H1 (cell line): Measurements from ENCODE around the gene ZNF423. TPM values are rescaled to one million over a fixed set of nuclear protein-coding genes. Genes with fewer than 3 reads are reported as not detected.

ENCODE experiments used
- BRCA1 ChIP-seq: IDR thresholded peaks from 2 replicates; pipeline ENCODE4 v1.6.1; 2012; ENCODE audit warnings: low read depth, low read length, improper control_type of control experiment
- HDAC2 ChIP-seq, 2 experiments: fragments of 300-600 bp in 1 of 2; sonication (generic) in 1 of 2; IDR thresholded peaks; 2 replicates each; pipeline ENCODE4 v1.6.1; 2011 to 2012; ENCODE audit warnings: low read depth in 2 of 2, low read length in 2 of 2, mild to moderate bottlenecking in 2 of 2, moderate library complexity in 2 of 2, borderline replicate concordance in 1 of 2, inconsistent platforms in 1 of 2
- POU5F1 ChIP-seq: IDR thresholded peaks from 2 replicates; pipeline ENCODE4 v1.6.1; 2011; ENCODE audit warnings: low read depth, mild to moderate bottlenecking, low read length, moderate library complexity
- RAD21 ChIP-seq, 2 experiments: IDR thresholded peaks in 1 of 2; conservative IDR thresholded peaks in 1 of 2; 2 replicates each; pipeline ENCODE4 v1.6.1; 2011; ENCODE audit warnings: low read depth in 2 of 2, low read length in 2 of 2, improper control_type of control experiment in 1 of 2, inconsistent platforms in 1 of 2, mild to moderate bottlenecking in 1 of 2, moderate library complexity in 1 of 2
- SAP30 ChIP-seq: fragments of 300-600 bp; sonication (generic); IDR thresholded peaks from 2 replicates; pipeline ENCODE4 v1.7.1; 2012; ENCODE audit warnings: low read length, moderate library complexity, mild to moderate bottlenecking, inconsistent platforms; ENCODE audit not compliant: insufficient read depth, insufficient replicate concordance
- SIRT6 ChIP-seq: IDR thresholded peaks from one replicate; pipeline ENCODE4 v1.7.1; 2012; ENCODE audit warnings: low read length, inconsistent platforms
- ZNF274 ChIP-seq: IDR thresholded peaks from 2 replicates; pipeline ENCODE4 v1.7.0; 2012; ENCODE audit warnings: low read length, borderline replicate concordance; ENCODE audit errors: extremely low read depth
- polyA plus RNA-seq, 7 experiments: library from polyadenylated mRNA; depleted of rRNA in 3 of 7; stranded (reverse) in 5 of 7; unstranded in 2 of 7; fragments of >200 nt in 5 of 7; fragments of 200-250 nt in 2 of 7; gene quantifications; 1 replicate in 5 of 7; 2 replicates in 1 of 7; 4 replicates in 1 of 7; pipeline versions ENCODE4 v1.2.1 to v1.2.3, GENCODE V29; 2011 to 2013; ENCODE audit warnings: missing spikeins in 2 of 7, mixed read lengths in 2 of 7
- total RNA-seq: library from RNA; stranded (reverse); fragmentation: NEBNext Ultra II Directional; extraction: Animal tissue kit (Norgen Biotek cat#: 25700); gene quantifications from 2 replicates; pipeline ENCODE4 v1.2.1, GENCODE V29; 2021

ZNF423 gene
- total and polyA plus RNA-seq, 2 of the 8 experiments (the other 6 are each of a cell fraction or from before 2014, with no cell fraction given), result 38.2 to 52.3 TPM

GRCh38 chr16:49755313-49755620 lies 100.6 kb downstream of the ZNF423 start (continued):
- TF ChIP-seq RAD21 (IDR thresholded peaks at IDR 0.05 in 1 of 2, conservative IDR thresholded peaks at IDR 0.05 in 1 of 2; ENCODE audit: low read depth in 2 of 2, low read length in 2 of 2) (peak in 1 of 2 experiments; percentile 41; a peak in 2 of 4 replicates), BRCA1 (no peak), HDAC2 (IDR thresholded peaks at IDR 0.05; ENCODE audit: borderline replicate concordance in 1 of 2, low read depth in 2 of 2, low read length in 2 of 2) (no peak), POU5F1 (no peak), SAP30 (no peak), SIRT6 (no peak), ZNF274 (no peak)
- TF ChIP-seq, all 59 proteins: peak for 2
